ENCODE data around the gene FARP1. TPM values are rescaled to one million over a fixed set of nuclear protein-coding genes. Genes with fewer than 3 reads are reported as not detected.
A peak's percentile ranks its signal among the peaks of the same experiment; 100 is the strongest.

The FARP1 gene
- total RNA-seq, 4 donors from 2014 or later, result 103 to 172 (median 129) TPM

DNA sequence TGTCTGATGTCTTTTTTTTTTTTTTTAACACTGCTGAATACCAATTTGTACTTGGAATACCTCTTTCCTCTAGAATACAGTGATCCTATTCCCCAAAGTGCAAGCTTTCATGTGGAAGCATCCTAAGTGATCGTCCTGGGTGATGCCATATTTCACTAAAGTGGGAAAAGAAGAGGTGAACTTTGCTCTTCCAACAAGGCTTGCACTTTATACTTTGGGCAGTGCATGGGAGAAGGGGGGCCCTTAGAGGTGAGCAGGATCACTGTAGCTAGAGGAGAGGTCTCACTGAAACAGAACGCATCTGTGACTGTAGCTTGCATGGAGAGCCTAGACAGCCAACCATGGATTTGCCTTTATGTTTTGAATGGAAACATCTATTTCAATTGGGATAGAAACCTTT lies 260.2 kb downstream of the FARP1 start:
- peaks cover 34 to 46% of the 10 kb centered on the region in 2 donors for H3K4me1 ChIP-seq
- H3K9me3 ChIP-seq, result no peaks in the 10 kb centered on the region
- H3K4me3 ChIP-seq (replicated peaks in 1 of 3), result no peak overlapping the region
- intact Hi-C loops (cut with DNase I), result no loop called here
- TF ChIP-seq, protein P1, sequence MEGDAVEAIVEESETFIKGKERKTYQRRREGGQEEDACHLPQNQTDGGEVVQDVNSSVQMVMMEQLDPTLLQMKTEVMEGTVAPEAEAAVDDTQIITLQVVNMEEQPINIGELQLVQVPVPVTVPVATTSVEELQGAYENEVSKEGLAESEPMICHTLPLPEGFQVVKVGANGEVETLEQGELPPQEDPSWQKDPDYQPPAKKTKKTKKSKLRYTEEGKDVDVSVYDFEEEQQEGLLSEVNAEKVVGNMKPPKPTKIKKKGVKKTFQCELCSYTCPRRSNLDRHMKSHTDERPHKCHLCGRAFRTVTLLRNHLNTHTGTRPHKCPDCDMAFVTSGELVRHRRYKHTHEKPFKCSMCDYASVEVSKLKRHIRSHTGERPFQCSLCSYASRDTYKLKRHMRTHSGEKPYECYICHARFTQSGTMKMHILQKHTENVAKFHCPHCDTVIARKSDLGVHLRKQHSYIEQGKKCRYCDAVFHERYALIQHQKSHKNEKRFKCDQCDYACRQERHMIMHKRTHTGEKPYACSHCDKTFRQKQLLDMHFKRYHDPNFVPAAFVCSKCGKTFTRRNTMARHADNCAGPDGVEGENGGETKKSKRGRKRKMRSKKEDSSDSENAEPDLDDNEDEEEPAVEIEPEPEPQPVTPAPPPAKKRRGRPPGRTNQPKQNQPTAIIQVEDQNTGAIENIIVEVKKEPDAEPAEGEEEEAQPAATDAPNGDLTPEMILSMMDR (IDR thresholded peaks at IDR 0.05), result no peak
- TF ChIP-seq POLR2A (IDR thresholded peaks at IDR 0.05), result no peak
- WGBS, 2 donors, result 94 to 98% methylated on average over 2 of the region's 2 CpGs
- no peak for DNase-seq
- H3K27ac ChIP-seq, result no peak overlapping the region
- H3K36me3 ChIP-seq, result no peaks in the 10 kb centered on the region
- H3K27me3 ChIP-seq, result no peaks in the 10 kb centered on the region

DNA sequence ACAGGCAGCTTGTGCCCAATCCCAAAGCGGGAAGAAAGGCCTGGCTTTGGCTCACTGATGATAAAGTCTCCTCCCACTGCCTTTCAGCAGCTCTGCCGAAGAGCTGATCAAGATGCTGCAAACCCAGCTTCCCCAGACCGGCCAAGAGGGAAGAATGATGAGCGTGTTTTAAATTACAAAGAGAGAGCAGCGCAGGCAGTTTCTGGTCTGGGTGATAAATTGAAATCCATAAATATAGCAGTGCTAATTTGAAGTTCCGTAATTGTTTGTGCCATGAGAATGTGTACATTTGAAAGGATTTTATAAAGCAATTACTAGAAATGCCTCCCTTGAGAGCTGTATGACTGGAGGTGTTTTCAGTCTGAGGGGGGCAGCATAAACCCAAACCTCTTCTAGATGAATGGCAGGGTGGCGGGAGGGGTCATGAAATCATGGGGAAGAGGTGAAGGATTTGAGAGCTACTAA lies 262.2 kb downstream of the FARP1 start:
- H3K9me3 ChIP-seq, result no peaks in the 10 kb centered on the region
- peak in 1 of 2 donors; percentile 28 for DNase-seq
- peaks cover 21 to 25% of the 10 kb centered on the region in 2 donors for H3K4me1 ChIP-seq
- H3K36me3 ChIP-seq, result no peaks in the 10 kb centered on the region
- TF ChIP-seq POLR2A (IDR thresholded peaks at IDR 0.05), result no peak
- TF ChIP-seq, protein P1 (IDR thresholded peaks at IDR 0.05), result no peak
- H3K4me3 ChIP-seq (replicated peaks in 1 of 3), result no peak overlapping the region
- peak overlapping the region in 1 of 3 donors; percentile 86 for H3K27ac ChIP-seq
- WGBS, 2 donors, result 72% methylated on average over 7 of the region's 7 CpGs
- no peaks in the 10 kb centered on the region for H3K27me3 ChIP-seq
- intact Hi-C loops (cut with DNase I), result no loop called here

DNA sequence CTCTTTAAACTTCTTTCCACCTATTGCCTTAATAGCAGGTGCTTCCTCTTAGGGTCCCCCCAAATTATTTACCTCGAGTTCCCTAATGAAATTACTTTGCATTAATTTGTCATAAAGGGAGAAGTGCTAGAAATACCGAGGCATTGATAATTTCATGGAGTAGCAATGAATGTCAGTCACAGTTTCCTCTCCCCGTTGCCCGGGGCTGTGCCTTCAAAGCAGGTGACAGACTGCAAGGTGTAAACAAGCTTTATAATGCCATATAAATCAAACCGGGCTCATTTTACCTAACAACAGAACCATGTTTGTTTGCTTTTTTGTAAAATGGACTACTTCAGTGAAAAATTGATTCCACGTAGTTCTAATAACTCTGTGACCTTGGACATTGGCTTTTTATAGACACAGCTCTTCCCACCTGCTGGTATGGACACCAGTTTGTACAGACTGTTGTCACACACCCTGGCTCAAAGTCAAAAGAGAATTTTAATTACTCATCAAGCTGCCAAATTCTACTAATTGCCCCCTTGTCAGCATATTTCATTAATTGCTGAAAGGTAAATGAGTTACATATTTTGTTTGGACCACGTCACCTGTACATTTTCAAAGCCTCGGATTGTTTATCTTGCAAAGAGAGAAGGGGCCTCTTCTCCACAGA lies 262.9 kb downstream of the FARP1 start:
- H3K9me3 ChIP-seq, result no peaks in the 10 kb centered on the region
- H3K4me1 ChIP-seq, result peaks cover 21% of the 10 kb centered on the region in 2 donors
- H3K4me3 ChIP-seq (replicated peaks in 1 of 3), result no peak overlapping the region
- intact Hi-C loops (cut with DNase I), result no loop called here
- H3K36me3 ChIP-seq, result no peaks in the 10 kb centered on the region
- DNase-seq, result no peak
- H3K27ac ChIP-seq, result peak overlapping the region in 2 of 3 donors; percentile 73 to 86
- 70 to 73% methylated on average over 8 of the region's 8 CpGs for WGBS, 2 donors
- H3K27me3 ChIP-seq, result no peaks in the 10 kb centered on the region
- TF ChIP-seq, protein P1 (IDR thresholded peaks at IDR 0.05), result no peak
- no peak for TF ChIP-seq POLR2A (IDR thresholded peaks at IDR 0.05)

DNA sequence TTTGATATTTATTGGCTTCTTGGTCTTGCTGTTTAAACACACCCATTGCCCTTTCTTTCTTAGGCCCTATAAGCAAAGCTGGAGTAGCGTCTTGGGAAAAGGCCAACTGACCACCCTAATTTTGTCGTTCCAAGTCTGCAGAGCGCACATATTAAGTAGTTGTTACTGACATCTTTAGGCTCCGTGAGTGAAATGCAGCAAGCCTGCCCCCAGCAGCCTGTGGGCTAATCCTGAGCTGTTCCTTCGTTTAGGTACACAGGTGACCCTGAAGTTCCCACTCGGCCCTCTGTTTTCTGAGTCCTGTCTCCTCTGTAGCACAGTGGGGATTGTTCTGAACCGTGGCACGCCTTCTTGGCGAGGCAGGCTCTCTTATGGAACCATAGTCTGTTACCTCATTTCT lies 263.5 kb downstream of the FARP1 start:
- Histone ChIP-seq H3K27me3 (no peaks in the 10 kb centered on the region), H3K9me3 (no peaks in the 10 kb centered on the region), H3K36me3 (no peaks in the 10 kb centered on the region), H3K4me1 (peaks cover 21 to 25% of the 10 kb centered on the region in 2 donors), H3K27ac (peak overlapping the region; percentile 37 to 86 (median 73)), H3K4me3 (replicated peaks in 1 of 3) (no peak overlapping the region)
- DNase-seq, result peak; percentile 36 to 37
- TF ChIP-seq, protein P1 (IDR thresholded peaks at IDR 0.05), result no peak
- TF ChIP-seq POLR2A (IDR thresholded peaks at IDR 0.05), result no peak
- intact Hi-C loops (cut with DNase I), result no loop called here
- 57 to 75% methylated on average over 9 of the region's 9 CpGs for WGBS, 2 donors

DNA sequence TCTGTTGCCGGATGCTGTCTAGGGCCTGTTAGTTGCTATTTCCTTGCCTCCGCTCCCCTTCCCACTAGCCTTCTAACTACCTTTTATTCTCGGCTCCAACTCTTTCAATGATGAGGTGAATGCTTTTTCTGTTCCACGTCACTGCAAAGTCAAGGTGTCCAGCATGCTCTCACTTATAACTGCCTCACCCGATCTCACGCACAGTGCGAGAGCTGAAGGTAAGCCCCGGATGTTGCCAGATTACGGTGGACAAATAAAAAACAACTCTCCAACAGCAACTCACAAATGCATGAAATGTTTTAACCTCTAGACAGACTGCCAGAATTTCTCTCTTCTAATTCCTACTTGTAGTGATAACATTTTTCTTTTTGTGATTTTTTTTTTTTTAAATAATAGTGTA lies 264.1 kb downstream of the FARP1 start:
- intact Hi-C loops (cut with DNase I), result no loop called here
- Histone ChIP-seq H3K27ac (peak overlapping the region; percentile 37 to 86 (median 73)), H3K36me3 (no peaks in the 10 kb centered on the region), H3K4me1 (peaks cover 21 to 30% of the 10 kb centered on the region in 2 donors), H3K4me3 (replicated peaks in 1 of 3) (no peak overlapping the region), H3K9me3 (no peaks in the 10 kb centered on the region), H3K27me3 (no peaks in the 10 kb centered on the region)
- 36 to 54% methylated on average over 9 of the region's 9 CpGs for WGBS, 2 donors
- DNase-seq, result peak; percentile 70 to 72
- TF ChIP-seq, protein P1 (IDR thresholded peaks at IDR 0.05), result no peak
- TF ChIP-seq POLR2A (IDR thresholded peaks at IDR 0.05), result no peak
